ENCODE results near the gene S100A7A. TPM values are rescaled to one million over a fixed set of nuclear protein-coding genes. Genes with fewer than 3 reads are reported as not detected.

Gene S100A7A
- total and polyA plus RNA-seq, 4 donors: not detected

- Histone ChIP-seq H3K4me1 (ENCODE audit: control insufficient read depth in 4 of 4, insufficient read depth in 4 of 4, low read length in 3 of 4) (no peaks in the 10 kb centered on the region), H3K27me3 (ENCODE audit: control insufficient read depth in 4 of 4, insufficient read depth in 4 of 4, low read length in 3 of 4) (peaks cover 0 to 3% (median 0%) of the 10 kb centered on the region in 4 donors)
- 26% methylated on average over 23 of the region's 23 CpGs for WGBS
Observed at GRCh38 chr1:153465811-153466636, 49.7 kb downstream of the S100A7A start.

GRCh38 chr1:153466908-153467307 is 50.6 kb downstream of the S100A7A start:
- WGBS: 66% methylated on average over 5 of the region's 5 CpGs
- Histone ChIP-seq H3K9ac (ENCODE audit: low read depth in 1 of 2, low read length in 2 of 2) (no peak overlapping the region), H3K9me3 (ENCODE audit: control insufficient read depth in 4 of 4, low read length in 3 of 4) (peaks cover 0 to 8% (median 5%) of the 10 kb centered on the region in 4 donors), H3K27me3 (ENCODE audit: control insufficient read depth in 4 of 4, insufficient read depth in 4 of 4, low read length in 3 of 4) (peaks cover 0 to 3% (median 0%) of the 10 kb centered on the region in 4 donors), H3K4me1 (ENCODE audit: control insufficient read depth in 4 of 4, insufficient read depth in 4 of 4, low read length in 3 of 4) (no peaks in the 10 kb centered on the region), H3K27ac (ENCODE audit: low read depth in 1 of 2, low read length in 2 of 2) (no peak overlapping the region), H3K4me3 (ENCODE audit: low read depth in 1 of 3, low read length in 3 of 3) (no peak overlapping the region), H3K36me3 (ENCODE audit: control insufficient read depth in 4 of 4, insufficient read depth in 3 of 4, low read depth in 1 of 4, low read length in 3 of 4) (no peaks in the 10 kb centered on the region)
- no peak for DNase-seq (ENCODE audit: low spot score)
- TF ChIP-seq JUND (IDR thresholded peaks at IDR 0.05) (no peak), YY1 (IDR thresholded peaks at IDR 0.05) (no peak), TAF1 (conservative IDR thresholded peaks at IDR 0.05) (no peak), RXRA (IDR thresholded peaks at IDR 0.05) (no peak), SP1 (IDR thresholded peaks at IDR 0.05) (no peak), NR2F2 (IDR thresholded peaks at IDR 0.05) (no peak), RAD21 (IDR thresholded peaks at IDR 0.05) (no peak)
- TF ChIP-seq, protein P1, sequence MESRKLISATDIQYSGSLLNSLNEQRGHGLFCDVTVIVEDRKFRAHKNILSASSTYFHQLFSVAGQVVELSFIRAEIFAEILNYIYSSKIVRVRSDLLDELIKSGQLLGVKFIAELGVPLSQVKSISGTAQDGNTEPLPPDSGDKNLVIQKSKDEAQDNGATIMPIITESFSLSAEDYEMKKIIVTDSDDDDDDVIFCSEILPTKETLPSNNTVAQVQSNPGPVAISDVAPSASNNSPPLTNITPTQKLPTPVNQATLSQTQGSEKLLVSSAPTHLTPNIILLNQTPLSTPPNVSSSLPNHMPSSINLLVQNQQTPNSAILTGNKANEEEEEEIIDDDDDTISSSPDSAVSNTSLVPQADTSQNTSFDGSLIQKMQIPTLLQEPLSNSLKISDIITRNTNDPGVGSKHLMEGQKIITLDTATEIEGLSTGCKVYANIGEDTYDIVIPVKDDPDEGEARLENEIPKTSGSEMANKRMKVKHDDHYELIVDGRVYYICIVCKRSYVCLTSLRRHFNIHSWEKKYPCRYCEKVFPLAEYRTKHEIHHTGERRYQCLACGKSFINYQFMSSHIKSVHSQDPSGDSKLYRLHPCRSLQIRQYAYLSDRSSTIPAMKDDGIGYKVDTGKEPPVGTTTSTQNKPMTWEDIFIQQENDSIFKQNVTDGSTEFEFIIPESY (IDR thresholded peaks at IDR 0.05): no peak
- TF ChIP-seq, protein P2, sequence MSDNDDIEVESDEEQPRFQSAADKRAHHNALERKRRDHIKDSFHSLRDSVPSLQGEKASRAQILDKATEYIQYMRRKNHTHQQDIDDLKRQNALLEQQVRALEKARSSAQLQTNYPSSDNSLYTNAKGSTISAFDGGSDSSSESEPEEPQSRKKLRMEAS (IDR thresholded peaks at IDR 0.05): no peak

More at GRCh38 chr1:153465811-153466636, 49.7 kb downstream of the S100A7A start:
- Histone ChIP-seq H3K9me3 (ENCODE audit: control insufficient read depth in 4 of 4, low read length in 3 of 4) (peaks cover 0 to 6% (median 2%) of the 10 kb centered on the region in 4 donors), H3K9ac (ENCODE audit: low read depth in 1 of 2, low read length in 2 of 2) (no peak overlapping the region), H3K27ac (ENCODE audit: low read depth in 1 of 2, low read length in 2 of 2) (no peak overlapping the region), H3K36me3 (ENCODE audit: control insufficient read depth in 4 of 4, insufficient read depth in 3 of 4, low read depth in 1 of 4, low read length in 3 of 4) (no peaks in the 10 kb centered on the region), H3K4me3 (ENCODE audit: low read depth in 1 of 3, low read length in 3 of 3) (no peak overlapping the region)
- peak; percentile 61 for DNase-seq (ENCODE audit: low spot score)
- no peak for TF ChIP-seq EGR1 (IDR thresholded peaks at IDR 0.05; ENCODE audit: low read depth in 2 of 2)
- peak; percentile 55 for TF ChIP-seq CTCF (IDR thresholded peaks at IDR 0.05; ENCODE audit: low read depth, low read length, missing input control)
- TF ChIP-seq RAD21 (IDR thresholded peaks at IDR 0.05): peak; percentile 48 to 66

GRCh38 chr1:153470707-153471106 is 54.4 kb downstream of the S100A7A start:
- no peak overlapping the region for H3K4me3 ChIP-seq (ENCODE audit: low read depth in 1 of 3, low read length in 3 of 3)
- H3K9me3 ChIP-seq (ENCODE audit: control insufficient read depth in 4 of 4, low read length in 3 of 4): peaks cover 3 to 14% (median 8%) of the 10 kb centered on the region in 4 donors
- DNase-seq (ENCODE audit: low spot score): no peak
- TF ChIP-seq HNF4G (IDR thresholded peaks at IDR 0.05): no peak
- no peak for TF ChIP-seq RAD21 (IDR thresholded peaks at IDR 0.05)
- no peak for TF ChIP-seq NR2F2 (IDR thresholded peaks at IDR 0.05)
- TF ChIP-seq YY1 (IDR thresholded peaks at IDR 0.05): no peak
- no peak for TF ChIP-seq FOXA1 (IDR thresholded peaks at IDR 0.05)
- no peak overlapping the region for H3K9ac ChIP-seq (ENCODE audit: low read depth in 1 of 2, low read length in 2 of 2)
- no peak overlapping the region for H3K27ac ChIP-seq (ENCODE audit: low read depth in 1 of 2, low read length in 2 of 2)
- no peaks in the 10 kb centered on the region for H3K4me1 ChIP-seq (ENCODE audit: control insufficient read depth in 4 of 4, insufficient read depth in 4 of 4, low read length in 3 of 4)
- peaks cover 0 to 2% (median 0%) of the 10 kb centered on the region in 4 donors for H3K27me3 ChIP-seq (ENCODE audit: control insufficient read depth in 4 of 4, insufficient read depth in 4 of 4, low read length in 3 of 4)
- no peaks in the 10 kb centered on the region for H3K36me3 ChIP-seq (ENCODE audit: control insufficient read depth in 4 of 4, insufficient read depth in 3 of 4, low read depth in 1 of 4, low read length in 3 of 4)

Small RNAs within 50 kb of the gene (small RNA-seq; reads per million reads assigned to genes)
- gene S100A15A: not detected

Other genes starting within 250 kb of the S100A7A start
- not detected for gene LELP1, start 213.1 kb upstream of the S100A7A start, total RNA-seq
- not detected for gene LELP1, start 213.1 kb upstream of the S100A7A start, polyA plus RNA-seq
- not detected for gene PRR9, start 198.9 kb upstream of the S100A7A start, total RNA-seq
- not detected for gene PRR9, start 198.9 kb upstream of the S100A7A start, polyA plus RNA-seq
- gene LORICRIN, start 156.8 kb upstream of the S100A7A start, total RNA-seq: not detected
- gene LORICRIN, start 156.8 kb upstream of the S100A7A start, polyA plus RNA-seq: not detected
- not detected for gene PGLYRP3, start 103.6 kb upstream of the S100A7A start, total RNA-seq
- not detected for gene PGLYRP3, start 103.6 kb upstream of the S100A7A start, polyA plus RNA-seq
- not detected for gene PGLYRP4, start 67.7 kb upstream of the S100A7A start, total RNA-seq
- gene PGLYRP4, start 67.7 kb upstream of the S100A7A start, polyA plus RNA-seq: not detected
- gene S100A9, start 58.7 kb upstream of the S100A7A start, total RNA-seq: 100 to 1,000 TPM; 191 to 603 TPM
- 100 to 1,000 TPM in 1 of 2 donors, 10 to 100 TPM in 1; 35.0 to 125 TPM for gene S100A9, start 58.7 kb upstream of the S100A7A start, polyA plus RNA-seq
- 10 to 100 TPM; 19.5 to 35.2 TPM for gene S100A12, start 40.9 kb upstream of the S100A7A start, total RNA-seq
- 1 to 10 TPM; 3.3 to 4.7 TPM for gene S100A12, start 40.9 kb upstream of the S100A7A start, polyA plus RNA-seq
- gene S100A8, start 25.4 kb upstream of the S100A7A start, total RNA-seq: 10 to 100 TPM; 38.4 to 99.3 TPM
- gene S100A8, start 25.4 kb upstream of the S100A7A start, polyA plus RNA-seq: 10 to 100 TPM; 40.4 to 43.4 TPM
- not detected for gene S100A7, start 44.1 kb downstream of the S100A7A start, total RNA-seq
- not detected for gene S100A7, start 44.1 kb downstream of the S100A7A start, polyA plus RNA-seq
- gene S100A6, start 119.5 kb downstream of the S100A7A start, total RNA-seq: 100 to 1,000 TPM in 1 of 2 donors, 1 to 10 TPM in 1; 5.7 to 124 TPM
- 10 to 100 TPM; 27.3 to 30.0 TPM for gene S100A6, start 119.5 kb downstream of the S100A7A start, polyA plus RNA-seq
- gene S100A5, start 124.4 kb downstream of the S100A7A start, total RNA-seq: not detected
- gene S100A5, start 124.4 kb downstream of the S100A7A start, polyA plus RNA-seq: not detected
- gene S100A4, start 129.3 kb downstream of the S100A7A start, total RNA-seq: 10 to 100 TPM in 1 of 2 donors, 1 to 10 TPM in 1; 4.8 to 69.8 TPM
- gene S100A4, start 129.3 kb downstream of the S100A7A start, polyA plus RNA-seq: 10 to 100 TPM; 16.3 to 17.1 TPM
- not detected for gene S100A3, start 132.7 kb downstream of the S100A7A start, total RNA-seq
- not detected for gene S100A3, start 132.7 kb downstream of the S100A7A start, polyA plus RNA-seq
- not detected for gene S100A2, start 149.3 kb downstream of the S100A7A start, total RNA-seq
- gene S100A2, start 149.3 kb downstream of the S100A7A start, polyA plus RNA-seq: under 1 TPM; 0.22 to 0.67 TPM
- gene S100A16, start 196.6 kb downstream of the S100A7A start, total RNA-seq: 10 to 100 TPM; 27.3 to 53.6 TPM
- gene S100A16, start 196.6 kb downstream of the S100A7A start, polyA plus RNA-seq: 100 to 1,000 TPM; 110 to 142 TPM
- gene S100A14, start 199.8 kb downstream of the S100A7A start, total RNA-seq: 1 to 10 TPM; 1.7 to 4.4 TPM
- 1 to 10 TPM; 2.3 to 4.3 TPM for gene S100A14, start 199.8 kb downstream of the S100A7A start, polyA plus RNA-seq
- gene S100A13, start 211.0 kb downstream of the S100A7A start, total RNA-seq: 10 to 100 TPM in 1 of 2 donors, 1 to 10 TPM in 1; 5.3 to 10.8 TPM
- gene S100A13, start 211.0 kb downstream of the S100A7A start, polyA plus RNA-seq: 10 to 100 TPM; 20.5 to 23.0 TPM
- gene S100A1, start 211.9 kb downstream of the S100A7A start, total RNA-seq: under 1 TPM; 0.33 TPM
- gene S100A1, start 211.9 kb downstream of the S100A7A start, polyA plus RNA-seq: under 1 TPM; 0.21 to 0.25 TPM
- gene CHTOP, start 217.5 kb downstream of the S100A7A start, total RNA-seq: 10 to 100 TPM; 26.8 to 30.9 TPM
- gene CHTOP, start 217.5 kb downstream of the S100A7A start, polyA plus RNA-seq: 10 to 100 TPM; 16.4 to 21.9 TPM
- gene SNAPIN, start 242.2 kb downstream of the S100A7A start, total RNA-seq: 10 to 100 TPM; 21.8 to 30.5 TPM
- 10 to 100 TPM; 20.0 to 26.6 TPM for gene SNAPIN, start 242.2 kb downstream of the S100A7A start, polyA plus RNA-seq